NCI-H226 (cell line): ENCODE data around the gene A1CF.
"Not testable (repeated sequence)": the region's sequence is repeated elsewhere in the genome, so short reads cannot be mapped to it uniquely, and the experiment has no call there.

ENCODE experiments used
- DNase-seq: peaks from one replicate; pipeline ENCODE4 v3.0.0-alpha.2; 2015

Gene A1CF

DNA sequence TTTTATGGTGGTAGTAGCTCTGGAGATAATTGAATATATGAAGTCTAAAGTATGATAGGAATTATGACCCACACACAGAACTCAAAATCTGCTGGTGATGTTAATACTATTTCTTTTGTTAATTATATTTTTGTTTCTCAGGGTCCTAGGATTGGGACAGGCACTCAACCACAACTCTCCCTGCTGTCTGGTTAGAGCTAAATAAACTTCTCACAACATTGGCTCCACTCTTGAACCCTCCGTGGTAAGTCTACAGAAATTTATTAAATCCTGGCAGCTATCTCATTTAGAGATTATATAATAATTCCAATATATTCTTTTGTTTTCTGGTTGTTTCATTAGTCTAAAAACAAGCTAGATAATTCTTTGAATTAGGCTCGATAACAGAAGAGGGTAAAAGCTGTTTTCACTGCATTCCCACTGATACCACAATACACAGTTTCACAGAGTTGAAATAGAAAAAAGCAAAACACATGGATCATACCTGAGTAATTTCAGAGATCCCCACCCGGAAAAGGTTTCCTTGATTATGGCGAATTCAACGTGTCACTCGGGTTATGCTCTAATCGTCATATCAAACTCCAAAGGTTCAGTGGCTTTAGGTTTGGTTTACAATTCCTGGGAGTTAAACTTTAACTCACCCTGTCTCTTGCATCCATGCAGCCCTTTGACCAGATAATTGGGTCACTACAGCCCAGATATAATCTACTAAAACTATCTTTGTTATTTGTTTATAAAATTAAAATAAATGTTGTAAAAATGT lies at the start of gene A1CF:
TSS of gene A1CF (minus strand) at position 531 of the 763 bp plus-strand sequence. CDS start 25,687 bp downstream, outside the sequence.
- DNase-seq, result no peak

- DNase-seq, result peak; percentile 6
Observed at GRCh38 chr10:50931948-50932431, 46.6 kb upstream of the A1CF start.

DNA sequence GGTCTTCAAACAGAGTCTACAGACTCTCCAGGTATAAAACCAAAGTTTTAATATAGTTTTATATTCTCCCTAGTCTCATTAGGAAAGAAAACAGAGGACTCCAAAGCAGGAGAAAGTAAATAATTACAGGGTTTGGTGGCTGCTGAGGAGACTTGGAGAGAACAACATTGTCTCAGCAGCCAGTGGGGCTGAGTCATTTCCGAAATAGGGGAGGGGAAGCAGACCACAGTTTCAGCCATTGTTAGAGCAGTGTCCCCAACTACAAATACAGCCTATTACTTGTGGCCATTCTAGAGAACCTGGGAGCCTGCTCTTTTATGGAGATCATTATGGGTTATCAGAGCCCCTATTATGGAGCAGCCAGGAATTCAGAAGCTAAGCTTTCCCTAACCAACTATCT lies 44.2 kb upstream of the A1CF start:
- DNase-seq, result no peak

DNA sequence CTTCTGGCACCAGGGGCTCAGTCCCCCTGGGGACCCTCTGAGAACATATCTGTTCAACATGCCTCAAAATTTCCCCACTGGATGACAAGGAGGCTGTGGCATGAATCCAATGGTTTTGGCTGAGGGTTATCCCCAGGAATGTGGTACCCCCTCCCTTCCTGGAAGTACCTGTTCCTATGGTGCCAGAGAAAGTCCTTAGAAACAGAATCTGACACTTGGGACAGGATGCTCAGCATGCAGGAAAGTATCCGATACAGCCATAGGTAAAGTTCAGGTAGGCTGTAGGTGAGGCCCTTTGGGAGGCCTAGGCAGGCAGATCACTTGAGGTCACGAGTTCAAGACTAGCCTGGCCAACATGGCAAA lies 42.7 kb upstream of the A1CF start:
- DNase-seq, result no peak

DNA sequence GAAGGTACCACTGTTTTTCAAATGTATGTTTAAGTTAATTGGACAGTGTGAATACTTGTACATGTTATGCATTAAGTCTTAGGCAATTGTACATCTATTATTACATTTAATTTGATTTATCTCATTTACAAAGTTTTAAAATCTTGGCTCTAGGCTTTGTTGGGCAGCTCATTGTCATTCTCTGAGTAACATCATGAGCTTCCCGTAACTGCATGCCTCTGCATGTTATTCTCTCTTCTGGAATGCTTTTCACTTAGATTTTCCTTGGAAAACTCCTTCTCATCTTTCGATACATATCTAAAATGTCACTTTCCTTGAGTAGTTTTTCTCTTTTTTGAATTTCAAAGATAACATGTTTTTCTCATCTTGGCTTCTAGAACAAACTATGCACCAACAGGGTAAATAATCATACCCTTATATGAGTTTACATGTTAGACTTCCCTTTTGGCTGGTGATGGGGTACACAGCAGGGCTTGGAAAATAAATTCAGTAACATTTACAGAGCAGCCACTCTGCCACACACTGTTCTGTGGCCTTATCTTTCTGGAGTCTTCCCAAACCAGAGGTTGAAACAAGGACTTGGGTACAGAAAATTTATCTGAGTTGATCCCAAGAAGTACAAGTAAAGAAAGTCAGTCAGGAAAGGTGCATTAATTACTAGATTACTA lies 42.2 kb upstream of the A1CF start:
- DNase-seq, result no peak

DNA sequence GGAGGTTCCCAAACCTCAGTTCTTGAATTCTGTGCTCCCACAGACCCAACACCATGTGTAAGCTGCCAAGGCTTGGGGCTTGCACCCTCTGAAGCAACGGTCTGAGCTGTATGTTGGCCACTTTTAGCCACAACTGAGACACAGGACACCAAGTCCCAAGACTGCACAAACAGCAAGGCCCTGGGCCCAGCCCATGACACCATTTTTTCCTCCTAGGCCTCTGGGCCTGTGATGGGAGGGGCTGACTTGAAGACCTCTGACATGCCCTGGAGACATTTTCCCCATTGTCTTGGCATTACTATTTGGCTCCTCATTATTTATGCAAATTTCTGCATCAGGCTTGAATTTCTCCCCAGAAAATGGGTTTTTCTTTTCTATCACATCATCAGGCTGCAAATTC lies 38.0 kb upstream of the A1CF start:
- not testable (repeated sequence) for DNase-seq

DNA sequence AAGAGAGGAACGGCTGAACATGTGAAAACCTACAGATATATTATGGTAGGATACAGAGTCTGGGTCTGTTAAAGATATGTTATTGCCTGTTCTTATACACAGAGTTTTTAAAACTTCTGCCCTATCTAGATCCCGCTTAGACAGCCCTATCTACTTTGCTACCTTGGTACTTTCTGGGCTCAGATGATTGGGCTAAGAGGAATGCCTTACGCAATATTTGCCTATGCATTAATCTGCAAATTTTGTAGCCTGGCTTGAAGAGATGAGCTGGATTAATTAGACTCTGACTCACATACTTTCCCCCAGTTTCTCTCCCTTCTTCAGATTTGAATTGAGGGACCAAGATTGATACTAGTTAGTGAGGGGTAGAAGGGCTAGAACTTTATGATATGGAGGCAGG lies 33.6 kb upstream of the A1CF start:
- peak; percentile 8 for DNase-seq

DNA sequence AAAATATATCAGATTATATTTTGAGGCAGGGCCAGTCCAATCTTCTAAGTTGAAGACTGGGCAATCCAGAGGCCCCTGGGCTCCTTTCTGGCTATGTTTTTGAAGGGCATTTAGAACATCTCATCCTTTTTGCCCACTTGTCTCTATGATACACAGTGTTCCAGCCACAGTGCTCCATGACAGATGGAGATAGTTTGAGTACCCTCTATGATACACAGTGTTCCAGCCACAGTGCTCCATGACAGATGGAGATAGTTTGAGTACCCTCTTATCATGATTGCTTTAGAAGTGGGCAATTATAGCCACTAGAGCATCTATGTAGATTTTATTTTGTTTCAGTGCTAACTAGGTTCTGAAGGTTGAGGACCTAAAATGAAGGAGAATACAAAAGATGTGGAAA lies 33.1 kb upstream of the A1CF start:
- no peak for DNase-seq

GRCh38 chr10:50917486-50917885 lies 32.1 kb upstream of the A1CF start:
- DNase-seq, result peak; percentile 63

- DNase-seq, result no peak
Observed at GRCh38 chr10:50909334-50910014, 24.0 kb upstream of the A1CF start.

DNA sequence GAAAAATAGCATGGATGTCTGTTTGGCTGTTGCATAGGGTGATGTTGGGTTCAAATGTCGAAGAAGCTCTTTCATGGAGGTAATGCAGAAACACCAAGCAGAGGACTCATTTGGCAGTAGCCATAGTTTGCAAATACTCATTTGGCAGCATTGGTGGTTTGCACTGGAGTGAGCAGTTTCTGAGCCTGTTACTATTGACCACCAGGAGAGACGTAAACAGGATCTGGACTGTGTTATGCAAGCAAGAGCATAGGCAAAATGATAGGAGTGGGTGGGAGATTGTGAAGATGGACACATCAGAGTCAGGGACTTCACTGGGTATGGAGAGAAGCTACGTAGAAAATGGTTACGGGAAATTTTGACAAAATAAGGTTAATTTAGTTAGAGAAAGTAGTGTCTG lies 22.9 kb upstream of the A1CF start:
- DNase-seq, result no peak

DNA sequence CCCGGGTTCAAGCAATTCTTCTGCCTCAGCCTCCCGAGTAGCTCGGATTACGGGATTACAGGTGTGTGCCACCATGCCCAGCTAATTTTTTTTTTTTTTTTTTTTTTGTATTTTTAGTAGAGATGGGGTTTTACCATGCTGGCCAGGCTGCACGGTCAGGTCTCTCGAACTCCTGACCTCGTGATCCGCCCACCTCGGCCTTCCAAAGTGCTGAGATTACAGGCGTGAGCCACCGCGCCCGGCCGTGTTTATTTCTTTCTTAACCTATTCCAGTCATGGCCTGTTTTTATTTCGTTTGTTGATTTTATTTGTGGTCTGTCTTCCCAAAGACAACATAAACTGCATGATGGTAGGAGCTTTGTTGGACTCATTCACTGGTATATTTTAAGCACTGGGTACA lies 20.4 kb upstream of the A1CF start:
- not testable (repeated sequence) for DNase-seq

DNA sequence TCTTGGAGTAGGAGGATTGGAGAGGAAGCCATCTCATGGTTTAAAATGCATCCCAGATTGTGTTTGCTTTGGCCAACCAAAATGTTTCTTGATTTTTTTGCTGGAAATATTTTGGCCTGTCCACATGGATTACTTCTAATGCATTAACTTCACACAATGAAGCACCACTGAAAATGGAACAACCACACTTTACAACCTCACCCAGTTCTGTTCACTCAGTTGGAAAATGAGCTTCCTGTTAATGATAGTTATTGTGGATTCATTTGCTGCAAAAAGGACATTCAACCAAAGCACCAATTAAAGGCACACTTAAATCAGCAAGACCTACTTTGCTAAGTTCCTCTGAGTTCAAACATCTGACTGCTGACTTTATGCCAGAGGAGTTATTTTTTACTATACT lies 11.3 kb upstream of the A1CF start:
- DNase-seq, result no peak

- no peak for DNase-seq
Observed at GRCh38 chr10:50894312-50894711, 8.9 kb upstream of the A1CF start.

- no peak for DNase-seq
Observed at GRCh38 chr10:50892467-50892866, 7.0 kb upstream of the A1CF start.

DNA sequence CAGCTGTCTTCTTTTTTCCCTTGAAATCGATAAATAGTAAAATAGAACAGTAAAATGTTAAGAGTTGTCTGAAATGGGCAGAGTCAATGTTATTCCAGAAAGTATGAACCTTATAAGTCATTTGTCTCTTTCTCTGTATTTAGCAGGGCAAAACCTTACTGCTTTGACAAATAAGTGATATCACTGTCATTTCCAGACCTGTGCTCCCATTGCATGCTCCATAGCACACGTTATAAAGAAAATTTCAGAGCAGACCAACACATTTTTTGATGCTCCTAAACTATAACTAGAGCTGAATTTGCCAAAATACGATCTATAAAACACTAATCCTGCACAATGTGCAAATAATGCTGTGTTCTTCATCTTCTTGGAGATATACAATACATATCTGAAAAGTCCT lies 1.1 kb downstream of the A1CF start:
- DNase-seq, result no peak

DNA sequence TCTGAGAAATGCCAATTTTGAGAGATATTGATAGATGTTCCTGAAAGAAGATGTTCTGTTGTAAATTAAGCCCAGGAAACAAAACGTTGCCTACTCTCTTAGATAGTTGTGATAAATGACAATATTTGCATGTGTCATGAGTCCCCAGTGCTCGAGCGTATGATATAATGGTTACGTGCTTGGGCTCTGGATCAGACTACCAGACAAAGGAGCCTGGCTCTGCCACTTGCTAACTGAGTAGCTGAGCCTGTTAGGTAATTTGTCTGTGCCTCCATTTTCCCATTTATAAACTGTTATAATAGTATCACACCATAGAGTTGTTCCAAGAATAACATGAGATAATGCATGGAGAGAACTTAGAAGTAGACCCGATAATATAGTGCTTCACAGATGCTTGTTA lies 1.8 kb downstream of the A1CF start:
- DNase-seq, result no peak

DNA sequence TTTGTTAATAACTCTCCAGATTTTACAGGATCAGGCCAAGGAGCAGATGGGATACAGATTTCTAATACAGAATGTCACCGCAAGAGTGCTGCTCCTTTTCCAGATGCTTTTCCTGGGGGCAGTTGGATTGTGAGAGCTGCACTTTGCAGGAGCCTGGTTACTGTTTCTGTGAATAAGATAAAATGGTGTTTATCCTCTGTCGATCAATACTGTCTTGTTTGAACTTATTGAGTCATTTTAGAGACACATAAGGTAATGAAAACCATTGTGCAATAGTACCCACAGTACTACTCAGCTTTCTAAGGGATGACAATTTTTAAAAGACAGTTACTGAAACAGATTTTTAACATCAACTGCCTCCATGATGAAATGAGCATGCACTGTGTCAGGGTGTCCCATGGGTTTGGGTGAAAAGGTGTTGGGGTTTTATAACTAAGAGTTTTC lies 2.9 kb downstream of the A1CF start:
- no peak for DNase-seq

GRCh38 chr10:50881046-50881445 lies 4.4 kb downstream of the A1CF start:
- not testable (repeated sequence) for DNase-seq

- no peak for DNase-seq
Observed at GRCh38 chr10:50876429-50876828, 9.0 kb downstream of the A1CF start.

DNA sequence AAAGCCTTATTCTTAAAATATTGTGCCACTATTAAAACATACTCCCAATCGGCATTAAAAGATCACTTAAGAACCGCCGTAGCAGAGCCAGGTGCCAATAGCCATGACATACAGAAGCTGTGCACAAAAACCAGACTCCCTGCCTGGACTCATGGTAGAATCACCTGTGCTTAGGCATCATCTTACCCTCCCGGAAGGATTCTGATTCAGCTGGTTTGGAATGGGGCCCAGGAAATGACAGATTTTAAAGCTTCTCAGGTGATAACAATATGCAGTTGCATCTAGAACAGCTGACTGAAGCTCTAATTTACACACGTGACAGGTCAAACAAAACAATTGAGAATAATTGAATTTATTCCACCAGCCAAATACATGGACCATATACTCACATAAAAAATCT lies 10.7 kb downstream of the A1CF start:
- DNase-seq, result no peak

DNA sequence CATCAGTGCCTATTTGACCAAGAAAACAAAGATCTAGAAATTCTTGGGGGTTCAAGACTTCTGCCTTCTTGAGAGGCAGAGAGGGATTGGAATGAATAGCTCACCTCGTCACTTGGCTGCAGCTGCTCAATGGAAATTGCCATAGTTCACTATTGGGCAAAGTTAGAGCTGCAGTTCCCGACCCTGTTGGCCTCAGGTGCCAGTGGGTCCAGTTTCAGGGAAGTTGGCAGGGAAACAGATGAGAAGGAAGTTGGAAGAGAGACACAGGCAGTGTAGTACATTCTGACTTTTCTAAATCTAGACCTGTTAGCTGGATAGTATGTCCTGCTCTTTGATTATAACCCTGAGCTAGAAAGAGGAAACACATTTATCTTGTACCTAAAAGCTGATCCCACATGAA lies 19.1 kb downstream of the A1CF start:
- DNase-seq, result no peak

DNA sequence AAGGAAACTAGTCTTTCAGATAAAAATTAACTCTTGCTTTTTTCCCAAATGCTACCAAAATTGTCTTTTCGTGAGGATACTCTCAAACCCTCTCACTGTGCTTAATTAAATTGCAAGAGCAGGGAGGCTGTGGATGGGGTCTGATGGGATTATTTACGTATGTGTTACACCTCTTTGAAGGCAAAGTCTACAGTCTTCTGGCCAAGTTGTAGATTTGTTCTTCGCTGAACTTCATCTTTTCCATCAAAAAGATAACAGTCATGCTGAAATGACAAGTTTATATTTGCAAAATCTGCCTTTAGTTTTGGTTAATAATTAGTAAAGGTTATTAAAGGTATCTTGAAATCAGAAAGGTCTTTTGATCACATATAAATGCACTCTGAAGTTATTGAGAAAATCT lies 22.7 kb downstream of the A1CF start:
- DNase-seq, result no peak

GRCh38 chr10:50861370-50861769 lies 24.1 kb downstream of the A1CF start:
- no peak for DNase-seq
